Kidney (tissue), 14 donors: ENCODE results near the gene ADAMTS12. TPM values are rescaled to one million over a fixed set of nuclear protein-coding genes. Genes with fewer than 3 reads are reported as not detected.

Experiments
- DNase-seq, 5 donors: peaks; one replicate each; pipeline ENCODE4 v3.0.0-alpha.2; 2013 to 2020
- FAIRE-seq: peaks from 2 replicates; lab custom pipeline; 2012; peaks lifted over from hg19 to GRCh38; lab: Jason Lieb, UNC
- H3K27ac ChIP-seq, 2 donors: one replicate each; pipeline ENCODE4 v1.7.0; 2013; ENCODE audit warnings: low read depth in 2 of 2, low read length in 2 of 2, inconsistent platforms in 1 of 2
- H3K27me3 ChIP-seq: one replicate; pipeline ENCODE4 v1.7.1; 2013; ENCODE audit warnings: low read length, inconsistent platforms; ENCODE audit not compliant: control insufficient read depth, insufficient read depth
- H3K36me3 ChIP-seq, 3 donors: one replicate each; pipeline versions ENCODE4 v1.7.0 to v1.7.1; 2013; ENCODE audit warnings: low read length in 3 of 3, control low read depth in 1 of 3, inconsistent platforms in 1 of 3; ENCODE audit not compliant: insufficient read depth in 3 of 3, control insufficient read depth in 2 of 3
- H3K4me1 ChIP-seq, 3 donors: one replicate each; pipeline versions ENCODE4 v1.7.0 to v1.7.1; 2013; ENCODE audit warnings: low read length in 3 of 3, inconsistent platforms in 1 of 3, low read depth in 1 of 3; ENCODE audit not compliant: control insufficient read depth in 2 of 3, insufficient read depth in 2 of 3
- H3K4me3 ChIP-seq, 3 donors: one replicate each; pipeline versions ENCODE4 v1.7.0 to v1.8.1; 2013; ENCODE audit warnings: low read length in 3 of 3, control low read depth in 1 of 3, inconsistent platforms in 1 of 3
- H3K9ac ChIP-seq, 3 donors: one replicate each; pipeline versions ENCODE4 v1.7.0 to v1.7.1; 2013; ENCODE audit warnings: low read length in 3 of 3, control low read depth in 1 of 3, inconsistent platforms in 1 of 3
- H3K9me3 ChIP-seq, 3 donors: one replicate each; pipeline versions ENCODE4 v1.7.0 to v1.7.1; 2013; ENCODE audit warnings: low read length in 3 of 3, control low read depth in 1 of 3, inconsistent platforms in 1 of 3; ENCODE audit not compliant: control insufficient read depth in 2 of 3, insufficient read depth in 1 of 3
- intact Hi-C: fragments of 100-400 bp; cut with DNase I; formaldehyde crosslinking; loops from one replicate; pipeline ENCODE4 v1.11.1; 2022
- polyA plus RNA-seq: library from polyadenylated mRNA; stranded (reverse); fragments of 350-450 nt; fragmentation: Illumina TruSeq; extraction: RNeasy Lipid Tissue Mini Kit (QIAGEN cat#74804); gene quantifications from one replicate; pipeline ENCODE4 v1.2.3, GENCODE V29; 2014; ENCODE audit warnings: low read depth, low replicate concordance; ENCODE audit not compliant: insufficient read depth
- total RNA-seq: library from RNA; stranded (reverse); fragmentation: NEBNext Ultra II Directional; extraction: Animal tissue kit (Norgen Biotek cat#: 25700); gene quantifications from one replicate; pipeline ENCODE4 v1.2.1, GENCODE V29; 2021
- TF ChIP-seq, protein P1 (sequence below): IDR thresholded peaks from 3 replicates; pipeline ENCODE4 v1.5.1; 2012; ENCODE audit warnings: mild to moderate bottlenecking, moderate library complexity, borderline replicate concordance; ENCODE audit not compliant: insufficient read depth; ENCODE audit errors: extremely low read depth
- donor health status: control.
- donor health status: control.
- donor health status: control.
- donor health status: control.
- donor health status: control.
- donor health status: DM: yes; HTN: yes; CAD: no.
- donor health status: Normal renal cell carcinoma (clear cell type).

The ADAMTS12 gene
- total and polyA plus RNA-seq, 2 donors from 2014 or later = 0.75 to 2.0 TPM

DNA sequence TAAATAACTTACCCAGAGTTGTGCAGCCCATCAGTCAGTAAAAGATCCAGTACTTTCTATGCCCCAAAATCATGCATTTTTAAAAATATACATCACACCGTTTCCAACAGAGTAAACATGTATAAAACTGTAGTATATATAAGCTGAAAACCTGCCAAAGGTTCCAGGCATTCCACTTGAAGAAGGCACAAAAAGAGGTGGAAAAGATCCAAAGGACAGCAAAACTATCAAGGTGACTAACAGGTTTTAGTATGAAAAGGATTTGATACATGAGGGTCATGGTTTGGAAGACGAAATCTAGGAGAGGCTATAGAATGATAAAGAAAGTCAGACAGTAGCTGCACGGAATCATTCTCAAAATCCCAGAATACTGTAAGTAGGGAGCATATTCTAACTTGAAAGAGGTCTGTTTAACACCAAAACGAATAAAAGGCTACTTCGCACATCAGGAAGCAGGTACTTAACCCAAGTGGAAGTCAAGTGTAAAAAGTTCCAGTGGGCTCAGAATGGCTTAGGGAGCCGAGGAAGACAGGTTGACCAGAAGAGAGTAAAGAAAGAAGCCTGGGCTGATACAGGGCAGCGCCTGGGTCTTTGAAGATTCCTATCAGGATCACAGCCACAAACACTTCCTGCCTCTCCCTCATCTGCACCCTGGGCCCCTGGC is 207.2 kb downstream of the ADAMTS12 start:
- H3K36me3 ChIP-seq = no peaks in the 10 kb centered on the region
- FAIRE-seq = no peak
- no peaks in the 10 kb centered on the region for H3K27me3 ChIP-seq

DNA sequence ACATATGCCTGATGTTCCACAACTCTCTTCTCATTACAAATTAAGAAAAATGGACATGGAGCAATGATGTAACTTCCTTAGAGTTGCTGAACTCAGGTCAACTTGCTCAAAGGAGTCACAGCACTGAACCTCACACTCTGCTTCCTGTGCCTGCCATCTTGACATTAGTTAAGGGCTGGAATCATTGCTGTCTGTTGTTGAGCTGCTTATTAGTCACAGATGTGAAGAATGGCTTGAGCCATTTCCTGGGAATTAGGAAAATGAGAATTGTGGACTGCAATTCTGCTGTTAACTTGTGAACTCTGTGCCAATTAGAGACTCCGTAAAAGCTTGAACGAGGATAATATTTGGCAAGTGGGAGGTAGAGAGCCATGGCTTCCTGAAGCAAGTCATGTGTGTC is 212.0 kb downstream of the ADAMTS12 start:
- H3K27ac ChIP-seq = no peak overlapping the region
- no peak overlapping the region for H3K9ac ChIP-seq
- H3K4me1 ChIP-seq = peaks cover 0 to 15% (median 0%) of the 10 kb centered on the region in 3 donors
- no peak overlapping the region for H3K4me3 ChIP-seq
- intact Hi-C loops = no loop called here
- no peaks in the 10 kb centered on the region for H3K27me3 ChIP-seq
- FAIRE-seq (no peak), DNase-seq (no peak)
- TF ChIP-seq, protein P1, sequence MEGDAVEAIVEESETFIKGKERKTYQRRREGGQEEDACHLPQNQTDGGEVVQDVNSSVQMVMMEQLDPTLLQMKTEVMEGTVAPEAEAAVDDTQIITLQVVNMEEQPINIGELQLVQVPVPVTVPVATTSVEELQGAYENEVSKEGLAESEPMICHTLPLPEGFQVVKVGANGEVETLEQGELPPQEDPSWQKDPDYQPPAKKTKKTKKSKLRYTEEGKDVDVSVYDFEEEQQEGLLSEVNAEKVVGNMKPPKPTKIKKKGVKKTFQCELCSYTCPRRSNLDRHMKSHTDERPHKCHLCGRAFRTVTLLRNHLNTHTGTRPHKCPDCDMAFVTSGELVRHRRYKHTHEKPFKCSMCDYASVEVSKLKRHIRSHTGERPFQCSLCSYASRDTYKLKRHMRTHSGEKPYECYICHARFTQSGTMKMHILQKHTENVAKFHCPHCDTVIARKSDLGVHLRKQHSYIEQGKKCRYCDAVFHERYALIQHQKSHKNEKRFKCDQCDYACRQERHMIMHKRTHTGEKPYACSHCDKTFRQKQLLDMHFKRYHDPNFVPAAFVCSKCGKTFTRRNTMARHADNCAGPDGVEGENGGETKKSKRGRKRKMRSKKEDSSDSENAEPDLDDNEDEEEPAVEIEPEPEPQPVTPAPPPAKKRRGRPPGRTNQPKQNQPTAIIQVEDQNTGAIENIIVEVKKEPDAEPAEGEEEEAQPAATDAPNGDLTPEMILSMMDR = no peak
- no peaks in the 10 kb centered on the region for H3K36me3 ChIP-seq
- no peaks in the 10 kb centered on the region for H3K9me3 ChIP-seq

More for the DNA sequence above, 207.2 kb downstream of the ADAMTS12 start:
- no peak overlapping the region for H3K9ac ChIP-seq
- intact Hi-C loops = no loop called here
- TF ChIP-seq, protein P1 = no peak
- DNase-seq = no peak
- H3K9me3 ChIP-seq = no peaks in the 10 kb centered on the region
- no peak overlapping the region for H3K27ac ChIP-seq
- no peaks in the 10 kb centered on the region for H3K4me1 ChIP-seq
- H3K4me3 ChIP-seq = no peak overlapping the region

DNA sequence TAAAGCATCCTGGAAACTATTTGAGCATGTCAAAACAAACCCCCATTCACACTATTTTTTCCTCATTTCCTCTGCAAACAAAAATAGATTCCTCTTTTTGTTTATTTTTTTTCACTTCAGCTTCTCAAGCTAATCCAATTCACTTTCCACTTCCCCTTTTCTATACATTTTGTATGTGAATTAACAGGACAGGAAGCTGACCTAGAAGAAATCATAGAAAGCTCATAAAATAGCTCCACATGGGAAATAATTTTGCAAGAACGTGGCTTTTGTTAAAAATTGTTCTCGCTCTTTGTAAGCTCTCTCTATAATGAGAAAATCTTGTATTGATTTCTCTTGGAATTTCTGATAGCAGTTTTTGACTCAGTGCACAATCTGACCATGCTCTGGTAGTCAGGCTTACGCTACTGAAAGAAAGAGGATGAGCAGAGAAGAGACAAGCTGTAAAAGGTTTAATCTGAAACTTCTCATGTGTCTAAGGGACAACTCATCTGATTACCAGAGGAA is 215.8 kb downstream of the ADAMTS12 start:
- no peaks in the 10 kb centered on the region for H3K27me3 ChIP-seq
- intact Hi-C loops = no loop called here
- peaks cover 0 to 2% (median 0%) of the 10 kb centered on the region in 3 donors for H3K36me3 ChIP-seq
- H3K4me3 ChIP-seq = no peak overlapping the region
- peaks cover 0 to 15% (median 0%) of the 10 kb centered on the region in 3 donors for H3K4me1 ChIP-seq
- DNase-seq (peak in 2 of 5 donors; percentile 10 to 11), FAIRE-seq (no peak)
- no peak overlapping the region for H3K9ac ChIP-seq
- no peaks in the 10 kb centered on the region for H3K9me3 ChIP-seq
- H3K27ac ChIP-seq = no peak overlapping the region
- TF ChIP-seq, protein P1 = no peak
